RWPE2 (cell line): Measurements from ENCODE around the gene SPAG16.

Experiments
- ATAC-seq: fragments of 200-7000 bp; cut with Tn5 transposase; 3 replicates; pipeline ENCODE4 v1.9.1; 2021; ENCODE audit warnings: low read depth
- DNase-seq: peaks from one replicate; pipeline ENCODE4 v3.0.0-alpha.2; 2020; ENCODE audit warnings: low spot score
- H3K27ac ChIP-seq: fragments of 450-650 bp; 2 replicates; pipeline ENCODE4 v1.5.1; 2017; ENCODE audit warnings: mild to moderate bottlenecking; ENCODE audit not compliant: poor library complexity, severe bottlenecking
- H3K27me3 ChIP-seq: fragments of 250-450 bp; sonication (Bioruptor Pico); 2 replicates; pipeline ENCODE4 v1.5.1; 2021; ENCODE audit warnings: mild to moderate bottlenecking, moderate library complexity; ENCODE audit not compliant: insufficient read depth, poor library complexity, severe bottlenecking
- H3K36me3 ChIP-seq: fragments of 250-450 bp; sonication (Bioruptor Pico); 2 replicates; pipeline ENCODE4 v1.5.1; 2020; ENCODE audit warnings: low read depth, mild to moderate bottlenecking, moderate library complexity
- H3K4me1 ChIP-seq: fragments of 250-450 bp; sonication (Bioruptor Pico); 2 replicates; pipeline ENCODE4 v1.5.1; 2021; ENCODE audit warnings: mild to moderate bottlenecking, moderate library complexity; ENCODE audit not compliant: insufficient read depth, poor library complexity, severe bottlenecking
- H3K4me3 ChIP-seq: fragments of 250-450 bp; sonication (Bioruptor Pico); 2 replicates; pipeline ENCODE4 v1.5.1; 2021; ENCODE audit warnings: mild to moderate bottlenecking, moderate library complexity; ENCODE audit not compliant: severe bottlenecking
- H3K9me3 ChIP-seq: fragments of 250-450 bp; sonication (Bioruptor Pico); 2 replicates; pipeline ENCODE4 v1.5.1; 2021; ENCODE audit warnings: mild to moderate bottlenecking, moderate library complexity; ENCODE audit not compliant: severe bottlenecking
- TF ChIP-seq, protein P1 (sequence below): fragments of 450-650 bp; IDR thresholded peaks from one replicate; pipeline ENCODE4 v1.5.1; 2017; ENCODE audit warnings: mild to moderate bottlenecking, moderate library complexity; ENCODE audit not compliant: poor library complexity, severe bottlenecking

Gene SPAG16

DNA sequence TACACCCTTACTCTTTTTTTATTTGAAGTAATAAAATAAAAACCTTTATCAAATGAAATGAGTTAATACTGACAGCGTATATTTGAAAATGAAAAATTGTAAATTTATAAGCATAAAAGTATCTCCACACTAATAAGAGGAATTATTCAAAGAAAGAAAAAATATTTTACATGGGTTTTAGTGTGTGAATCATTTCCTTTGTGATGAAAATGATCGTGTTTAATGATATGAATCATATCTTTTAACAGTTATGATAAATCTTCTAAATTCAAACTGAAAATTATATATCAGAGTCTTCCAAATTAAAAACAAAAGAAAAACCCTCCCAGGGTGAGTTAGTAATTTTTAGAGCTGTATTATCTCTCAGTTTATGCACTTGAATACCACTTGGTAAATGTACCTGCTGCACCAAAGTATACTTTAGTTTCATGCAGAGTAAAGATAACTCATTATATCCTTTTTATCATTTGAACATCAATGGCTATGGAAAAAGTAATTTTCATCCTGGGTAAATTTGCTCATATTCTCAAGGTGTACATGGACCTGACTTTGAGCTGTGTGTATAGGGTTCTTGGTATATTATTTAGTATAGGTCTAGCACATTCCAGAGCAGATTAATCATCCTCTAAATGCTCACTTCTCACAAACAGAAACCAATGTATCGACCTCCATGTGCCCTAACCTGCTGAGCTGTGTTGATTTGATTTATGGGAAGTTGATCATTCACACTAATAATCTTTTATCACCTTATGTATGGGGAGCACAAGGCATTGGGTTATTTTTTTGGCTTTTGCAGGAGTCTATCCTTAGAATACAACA, 1027.9 kb downstream of the SPAG16 start:
- ATAC-seq, result peak; percentile 96
- peak overlapping the region; percentile 90 for H3K27ac ChIP-seq
- no peak for DNase-seq

DNA sequence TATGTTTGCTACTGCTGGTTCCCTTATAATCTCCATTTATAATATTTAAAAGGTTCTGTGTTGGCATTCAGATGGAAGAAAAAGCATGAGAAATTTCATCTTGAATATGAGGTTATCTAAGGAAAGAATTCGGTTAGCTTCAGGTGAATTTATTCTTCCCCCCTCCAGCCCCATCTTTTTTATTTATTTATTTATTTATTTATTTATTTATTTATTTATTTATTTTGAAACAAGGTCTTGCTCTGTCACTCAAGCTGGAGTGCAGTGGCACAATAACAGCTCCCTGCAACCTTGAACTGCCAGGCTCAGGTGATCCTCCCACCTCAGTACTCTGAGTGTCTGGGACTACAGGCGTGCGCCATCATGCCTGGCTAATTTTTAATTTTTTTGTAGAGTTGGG, 1031.1 kb downstream of the SPAG16 start:
- DNase-seq (no peak), ATAC-seq (no peak)
- Histone ChIP-seq H3K27me3 (no peaks in the 10 kb centered on the region), H3K4me1 (peaks cover 21% of the 10 kb centered on the region), H3K27ac (no peak overlapping the region), H3K36me3 (peaks cover 4% of the 10 kb centered on the region; the same call in 1 of the 2 replicates), H3K4me3 (no peak overlapping the region), H3K9me3 (no peaks in the 10 kb centered on the region)
- TF ChIP-seq, protein P1, sequence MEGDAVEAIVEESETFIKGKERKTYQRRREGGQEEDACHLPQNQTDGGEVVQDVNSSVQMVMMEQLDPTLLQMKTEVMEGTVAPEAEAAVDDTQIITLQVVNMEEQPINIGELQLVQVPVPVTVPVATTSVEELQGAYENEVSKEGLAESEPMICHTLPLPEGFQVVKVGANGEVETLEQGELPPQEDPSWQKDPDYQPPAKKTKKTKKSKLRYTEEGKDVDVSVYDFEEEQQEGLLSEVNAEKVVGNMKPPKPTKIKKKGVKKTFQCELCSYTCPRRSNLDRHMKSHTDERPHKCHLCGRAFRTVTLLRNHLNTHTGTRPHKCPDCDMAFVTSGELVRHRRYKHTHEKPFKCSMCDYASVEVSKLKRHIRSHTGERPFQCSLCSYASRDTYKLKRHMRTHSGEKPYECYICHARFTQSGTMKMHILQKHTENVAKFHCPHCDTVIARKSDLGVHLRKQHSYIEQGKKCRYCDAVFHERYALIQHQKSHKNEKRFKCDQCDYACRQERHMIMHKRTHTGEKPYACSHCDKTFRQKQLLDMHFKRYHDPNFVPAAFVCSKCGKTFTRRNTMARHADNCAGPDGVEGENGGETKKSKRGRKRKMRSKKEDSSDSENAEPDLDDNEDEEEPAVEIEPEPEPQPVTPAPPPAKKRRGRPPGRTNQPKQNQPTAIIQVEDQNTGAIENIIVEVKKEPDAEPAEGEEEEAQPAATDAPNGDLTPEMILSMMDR, result no peak

More for the DNA sequence above, 1027.9 kb downstream of the SPAG16 start:
- Histone ChIP-seq H3K27me3 (no peaks in the 10 kb centered on the region), H3K4me1 (peaks cover 21% of the 10 kb centered on the region), H3K4me3 (no peak overlapping the region), H3K36me3 (peaks cover 4% of the 10 kb centered on the region; the same call in 1 of the 2 replicates), H3K9me3 (no peaks in the 10 kb centered on the region)
- TF ChIP-seq, protein P1, result no peak

DNA sequence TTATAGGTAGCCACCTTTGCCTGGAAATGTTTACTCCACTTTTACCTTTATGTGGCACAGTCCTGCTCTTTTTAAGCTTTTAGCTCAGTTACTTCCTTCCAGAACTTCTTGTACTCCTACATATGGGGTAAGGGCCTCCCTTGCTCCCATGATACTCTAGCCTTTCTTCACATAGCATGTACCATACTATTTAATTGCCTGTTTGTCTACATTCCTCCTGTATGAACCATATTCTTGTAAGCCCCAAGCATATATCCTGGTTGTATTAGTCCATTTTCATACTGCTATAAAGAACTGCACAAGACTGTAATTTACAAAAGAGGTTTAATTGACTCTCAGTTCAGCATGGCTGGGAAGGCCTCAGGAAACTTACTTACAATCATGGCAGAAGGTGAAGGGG, 1035.9 kb downstream of the SPAG16 start:
- Histone ChIP-seq H3K9me3 (no peaks in the 10 kb centered on the region), H3K27me3 (no peaks in the 10 kb centered on the region)
- TF ChIP-seq, protein P1, result no peak

DNA sequence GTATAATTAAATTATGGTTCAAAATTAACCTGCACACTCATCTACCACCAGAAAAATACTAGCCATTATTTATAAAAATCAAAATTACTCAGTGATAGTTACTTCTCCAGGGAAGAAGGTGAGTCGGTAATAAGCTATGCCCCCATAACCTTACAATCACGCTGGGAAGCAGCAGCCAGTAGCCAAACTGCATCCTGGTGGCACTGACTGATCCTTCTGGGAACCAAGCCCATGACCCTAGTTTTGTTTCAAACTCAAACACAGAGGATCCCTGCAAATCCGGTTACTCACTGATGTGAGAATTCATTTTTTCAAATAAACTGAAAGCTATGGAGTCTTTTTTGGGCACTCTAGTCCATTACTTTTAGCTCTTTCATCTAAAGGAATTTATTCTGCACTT, 1038.4 kb downstream of the SPAG16 start:
- ATAC-seq, result peak; percentile 58; the same call in 2 of the 3 replicates
- TF ChIP-seq, protein P1, result no peak
- no peak for DNase-seq
- H3K9me3 ChIP-seq, result no peaks in the 10 kb centered on the region
- no peak overlapping the region for H3K27ac ChIP-seq
- H3K27me3 ChIP-seq, result no peaks in the 10 kb centered on the region
- no peaks in the 10 kb centered on the region for H3K4me1 ChIP-seq
- H3K36me3 ChIP-seq, result no peaks in the 10 kb centered on the region
- H3K4me3 ChIP-seq, result no peak overlapping the region

More for the DNA sequence above, 1035.9 kb downstream of the SPAG16 start:
- Histone ChIP-seq H3K27ac (no peak overlapping the region), H3K36me3 (no peaks in the 10 kb centered on the region), H3K4me3 (no peak overlapping the region), H3K4me1 (no peaks in the 10 kb centered on the region)
- DNase-seq (no peak), ATAC-seq (0 out of 3 replicates have a peak, but pooled peaks have one; percentile 25)

DNA sequence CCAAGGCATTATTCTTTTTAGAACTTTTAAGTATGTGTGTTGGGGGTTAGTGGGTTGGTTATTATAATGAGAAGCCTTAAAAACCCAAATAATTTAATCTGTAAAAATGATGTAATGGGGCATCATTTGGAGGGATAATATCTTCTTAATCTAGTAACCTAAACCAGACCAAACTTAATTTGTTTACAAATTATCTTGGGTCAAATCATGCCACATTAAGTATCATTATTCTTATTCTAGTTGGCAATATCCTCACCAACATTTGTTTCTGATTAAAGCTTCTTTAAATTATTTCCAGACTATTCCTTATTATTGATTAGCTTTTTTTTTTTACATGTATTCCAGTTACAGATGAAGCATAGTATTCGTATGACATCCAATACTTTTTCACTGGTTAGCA, 1041.1 kb downstream of the SPAG16 start:
- TF ChIP-seq, protein P1, result no peak
- H3K4me3 ChIP-seq, result no peak overlapping the region

More for the DNA sequence above, 1041.1 kb downstream of the SPAG16 start:
- no peak overlapping the region for H3K27ac ChIP-seq
- no peaks in the 10 kb centered on the region for H3K4me1 ChIP-seq
- H3K9me3 ChIP-seq, result no peaks in the 10 kb centered on the region
- no peak for DNase-seq
- no peaks in the 10 kb centered on the region for H3K27me3 ChIP-seq
- no peaks in the 10 kb centered on the region for H3K36me3 ChIP-seq
- ATAC-seq, result no peak
